ENCODE data around the gene FGF11.

GRCh38 chr17:7435676-7436555 is 3.4 kb upstream of the FGF11 start:
- TF ChIP-seq, protein P1, sequence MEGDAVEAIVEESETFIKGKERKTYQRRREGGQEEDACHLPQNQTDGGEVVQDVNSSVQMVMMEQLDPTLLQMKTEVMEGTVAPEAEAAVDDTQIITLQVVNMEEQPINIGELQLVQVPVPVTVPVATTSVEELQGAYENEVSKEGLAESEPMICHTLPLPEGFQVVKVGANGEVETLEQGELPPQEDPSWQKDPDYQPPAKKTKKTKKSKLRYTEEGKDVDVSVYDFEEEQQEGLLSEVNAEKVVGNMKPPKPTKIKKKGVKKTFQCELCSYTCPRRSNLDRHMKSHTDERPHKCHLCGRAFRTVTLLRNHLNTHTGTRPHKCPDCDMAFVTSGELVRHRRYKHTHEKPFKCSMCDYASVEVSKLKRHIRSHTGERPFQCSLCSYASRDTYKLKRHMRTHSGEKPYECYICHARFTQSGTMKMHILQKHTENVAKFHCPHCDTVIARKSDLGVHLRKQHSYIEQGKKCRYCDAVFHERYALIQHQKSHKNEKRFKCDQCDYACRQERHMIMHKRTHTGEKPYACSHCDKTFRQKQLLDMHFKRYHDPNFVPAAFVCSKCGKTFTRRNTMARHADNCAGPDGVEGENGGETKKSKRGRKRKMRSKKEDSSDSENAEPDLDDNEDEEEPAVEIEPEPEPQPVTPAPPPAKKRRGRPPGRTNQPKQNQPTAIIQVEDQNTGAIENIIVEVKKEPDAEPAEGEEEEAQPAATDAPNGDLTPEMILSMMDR (conservative IDR thresholded peaks at IDR 0.05 in 1 of 2, IDR thresholded peaks at IDR 0.05 in 1 of 2; ENCODE audit: low read depth in 1 of 2, low read length in 2 of 2): peak in 1 of 2 donors; percentile 9
- TF ChIP-seq EZH2 (IDR thresholded peaks at IDR 0.05; ENCODE audit: low read length, missing control alignments): no peak
